ENCODE results near the gene PRIM2. TPM values are rescaled to one million over a fixed set of nuclear protein-coding genes. Genes with fewer than 3 reads are reported as not detected.
"Not testable (repeated sequence)": the region's sequence is repeated elsewhere in the genome, so short reads cannot be mapped to it uniquely, and the experiment has no call there.

The PRIM2 gene
- total RNA-seq, 1 experiment from 2014 or later, result 44.0 TPM

DNA sequence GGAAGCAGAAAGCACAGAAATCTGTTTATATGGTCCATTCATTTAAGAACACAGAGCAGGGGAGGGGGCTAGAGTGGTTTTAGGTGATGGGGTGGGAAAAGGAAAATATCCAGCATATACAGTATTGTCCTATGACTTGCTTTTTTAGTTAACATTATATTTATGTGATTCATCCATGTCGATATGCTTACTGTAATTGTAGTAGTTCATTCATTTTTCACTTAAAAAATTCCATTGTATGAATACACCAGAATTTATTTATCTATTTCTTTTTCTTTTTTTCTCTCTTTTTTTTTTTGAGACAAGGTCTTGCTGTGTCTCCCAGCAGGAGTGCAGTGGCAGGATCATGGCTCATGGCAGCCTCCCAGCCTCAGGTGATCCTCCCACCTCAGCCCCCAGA lies 9.6 kb upstream of the PRIM2 start:
- Histone ChIP-seq H4K20me1 (ENCODE audit: insufficient read depth) (no peaks in the 10 kb centered on the region), H3K4me3 (replicated peaks in 1 of 2; ENCODE audit: low read depth in 1 of 2, low read length in 2 of 2) (no peak overlapping the region), H3K4me2 (ENCODE audit: low read length) (no peak overlapping the region), H3K4me1 (ENCODE audit: control insufficient read depth in 1 of 2, insufficient read depth in 2 of 2, low read length in 2 of 2) (peaks cover 0 to under 1% of the 10 kb centered on the region in 2 experiments; a peak in 1 of 4 replicates), H3K9me2 (ENCODE audit: insufficient read depth) (no peaks in the 10 kb centered on the region), H3K36me3 (ENCODE audit: control insufficient read depth in 1 of 2, insufficient read depth in 2 of 2, low read length in 2 of 2) (no peaks in the 10 kb centered on the region), H3K9me3 (ENCODE audit: control insufficient read depth in 1 of 2, insufficient read depth in 1 of 2, low read depth in 1 of 2, low read length in 2 of 2) (no peaks in the 10 kb centered on the region; a peak in 1 of 4 replicates), H3K79me2 (ENCODE audit: insufficient read depth, low read length) (no peaks in the 10 kb centered on the region), H3K27me3 (ENCODE audit: insufficient read depth, low read length) (no peaks in the 10 kb centered on the region), H3K9ac (ENCODE audit: low read length) (no peak overlapping the region), H3K27ac (ENCODE audit: low read depth, low read length) (no peak overlapping the region), H2AFZ (ENCODE audit: low read depth, low read length, poor library complexity, severe bottlenecking) (no peak overlapping the region)
- ChIA-PET CTCF (no interaction called here), RAD21 (ENCODE audit: low non-redundant PET in 1 of 2, low total read pairs in 2 of 2, uncharacterized antibody in 2 of 2, unreplicated experiment in 2 of 2) (no interaction called here), POLR2A (no interaction called here)
- DNase-seq (ENCODE audit: low read depth, low spot score), result no peak
- intact Hi-C loops (cut with micrococcal nuclease), result no loop called here
- TF ChIP-seq TCF7L2 (IDR thresholded peaks at IDR 0.05; ENCODE audit: borderline replicate concordance, extremely low read depth, insufficient read depth, insufficient read length) (no peak), MAX (IDR thresholded peaks at IDR 0.05) (no peak), JUND (IDR thresholded peaks at IDR 0.05) (no peak), ATF3 (IDR thresholded peaks at IDR 0.05) (no peak), SP1 (IDR thresholded peaks at IDR 0.05; ENCODE audit: low read depth) (no peak), POLR2A (IDR thresholded peaks at IDR 0.05; ENCODE audit: borderline replicate concordance, extremely low read depth, insufficient read depth, insufficient read length) (no peak), RAD21 (IDR thresholded peaks at IDR 0.05; ENCODE audit: low read depth) (no peak), ELF1 (IDR thresholded peaks at IDR 0.05; ENCODE audit: borderline replicate concordance, low read depth) (no peak), ZFX (IDR thresholded peaks at IDR 0.05) (no peak), SIN3A (IDR thresholded peaks at IDR 0.05; ENCODE audit: low read depth) (no peak), EZH2phosphoT487 (IDR thresholded peaks at IDR 0.05; ENCODE audit: borderline replicate concordance) (no peak), EZH2 (IDR thresholded peaks at IDR 0.05) (no peak), ZNF274 (IDR thresholded peaks at IDR 0.05; ENCODE audit: low read depth, low read length) (no peak), CEBPB (IDR thresholded peaks at IDR 0.05; ENCODE audit: low read depth) (no peak), FOSL1 (IDR thresholded peaks at IDR 0.05; ENCODE audit: low read depth) (no peak), SRF (IDR thresholded peaks at IDR 0.05; ENCODE audit: low read depth) (no peak), YY1 (IDR thresholded peaks at IDR 0.05; ENCODE audit: extremely low read depth, insufficient replicate concordance, low read depth, low read length) (no peak)
- TF ChIP-seq, protein P1, sequence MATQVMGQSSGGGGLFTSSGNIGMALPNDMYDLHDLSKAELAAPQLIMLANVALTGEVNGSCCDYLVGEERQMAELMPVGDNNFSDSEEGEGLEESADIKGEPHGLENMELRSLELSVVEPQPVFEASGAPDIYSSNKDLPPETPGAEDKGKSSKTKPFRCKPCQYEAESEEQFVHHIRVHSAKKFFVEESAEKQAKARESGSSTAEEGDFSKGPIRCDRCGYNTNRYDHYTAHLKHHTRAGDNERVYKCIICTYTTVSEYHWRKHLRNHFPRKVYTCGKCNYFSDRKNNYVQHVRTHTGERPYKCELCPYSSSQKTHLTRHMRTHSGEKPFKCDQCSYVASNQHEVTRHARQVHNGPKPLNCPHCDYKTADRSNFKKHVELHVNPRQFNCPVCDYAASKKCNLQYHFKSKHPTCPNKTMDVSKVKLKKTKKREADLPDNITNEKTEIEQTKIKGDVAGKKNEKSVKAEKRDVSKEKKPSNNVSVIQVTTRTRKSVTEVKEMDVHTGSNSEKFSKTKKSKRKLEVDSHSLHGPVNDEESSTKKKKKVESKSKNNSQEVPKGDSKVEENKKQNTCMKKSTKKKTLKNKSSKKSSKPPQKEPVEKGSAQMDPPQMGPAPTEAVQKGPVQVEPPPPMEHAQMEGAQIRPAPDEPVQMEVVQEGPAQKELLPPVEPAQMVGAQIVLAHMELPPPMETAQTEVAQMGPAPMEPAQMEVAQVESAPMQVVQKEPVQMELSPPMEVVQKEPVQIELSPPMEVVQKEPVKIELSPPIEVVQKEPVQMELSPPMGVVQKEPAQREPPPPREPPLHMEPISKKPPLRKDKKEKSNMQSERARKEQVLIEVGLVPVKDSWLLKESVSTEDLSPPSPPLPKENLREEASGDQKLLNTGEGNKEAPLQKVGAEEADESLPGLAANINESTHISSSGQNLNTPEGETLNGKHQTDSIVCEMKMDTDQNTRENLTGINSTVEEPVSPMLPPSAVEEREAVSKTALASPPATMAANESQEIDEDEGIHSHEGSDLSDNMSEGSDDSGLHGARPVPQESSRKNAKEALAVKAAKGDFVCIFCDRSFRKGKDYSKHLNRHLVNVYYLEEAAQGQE (IDR thresholded peaks at IDR 0.05; ENCODE audit: low read depth), result no peak
- no peak for ATAC-seq
- BruUV-seq (replicated peaks), result no TSS peak

- H3K79me2 ChIP-seq (ENCODE audit: insufficient read depth, low read length); H3K9me2 ChIP-seq (ENCODE audit: insufficient read depth); H3K4me1 ChIP-seq (ENCODE audit: control insufficient read depth in 1 of 2, insufficient read depth in 2 of 2, low read length in 2 of 2); RAD21 ChIA-PET (ENCODE audit: low non-redundant PET in 1 of 2, low total read pairs in 2 of 2, uncharacterized antibody in 2 of 2, unreplicated experiment in 2 of 2); BruUV-seq (replicated peaks); POLR2A ChIA-PET; CTCF ChIA-PET; ATAC-seq; H2AFZ ChIP-seq (ENCODE audit: low read depth, low read length, poor library complexity, severe bottlenecking); H3K27me3 ChIP-seq (ENCODE audit: insufficient read depth, low read length); H3K4me2 ChIP-seq (ENCODE audit: low read length); H4K20me1 ChIP-seq (ENCODE audit: insufficient read depth); H3K4me3 ChIP-seq (replicated peaks in 1 of 2; ENCODE audit: low read depth in 1 of 2, low read length in 2 of 2); intact Hi-C loops (cut with micrococcal nuclease); H3K9me3 ChIP-seq (ENCODE audit: control insufficient read depth in 1 of 2, insufficient read depth in 1 of 2, low read depth in 1 of 2, low read length in 2 of 2); H3K9ac ChIP-seq (ENCODE audit: low read length); H3K27ac ChIP-seq (ENCODE audit: low read depth, low read length); DNase-seq (ENCODE audit: low read depth, low spot score); H3K36me3 ChIP-seq (ENCODE audit: control insufficient read depth in 1 of 2, insufficient read depth in 2 of 2, low read length in 2 of 2): not testable (repeated sequence)
Measured at GRCh38 chr6:57308755-57309154, 8.7 kb upstream of the PRIM2 start.

Data from HCT116 (cell line).